GM19328 (cell line): ENCODE measurements around the gene FOSL1.
"Not testable (repeated sequence)": the region's sequence is repeated elsewhere in the genome, so short reads cannot be mapped to it uniquely, and the experiment has no call there.

Experiments
- ATAC-seq: cut with Tn5 transposase; IDR thresholded peaks from one replicate; pipeline ENCODE4 v1.9.1; 2021; ENCODE audit warnings: mild to moderate bottlenecking, moderate library complexity; ENCODE audit not compliant: unreplicated experiment

Gene FOSL1

GRCh38 chr11:65853246-65853979 is 46.8 kb downstream of the FOSL1 start:
- no peak for ATAC-seq

DNA sequence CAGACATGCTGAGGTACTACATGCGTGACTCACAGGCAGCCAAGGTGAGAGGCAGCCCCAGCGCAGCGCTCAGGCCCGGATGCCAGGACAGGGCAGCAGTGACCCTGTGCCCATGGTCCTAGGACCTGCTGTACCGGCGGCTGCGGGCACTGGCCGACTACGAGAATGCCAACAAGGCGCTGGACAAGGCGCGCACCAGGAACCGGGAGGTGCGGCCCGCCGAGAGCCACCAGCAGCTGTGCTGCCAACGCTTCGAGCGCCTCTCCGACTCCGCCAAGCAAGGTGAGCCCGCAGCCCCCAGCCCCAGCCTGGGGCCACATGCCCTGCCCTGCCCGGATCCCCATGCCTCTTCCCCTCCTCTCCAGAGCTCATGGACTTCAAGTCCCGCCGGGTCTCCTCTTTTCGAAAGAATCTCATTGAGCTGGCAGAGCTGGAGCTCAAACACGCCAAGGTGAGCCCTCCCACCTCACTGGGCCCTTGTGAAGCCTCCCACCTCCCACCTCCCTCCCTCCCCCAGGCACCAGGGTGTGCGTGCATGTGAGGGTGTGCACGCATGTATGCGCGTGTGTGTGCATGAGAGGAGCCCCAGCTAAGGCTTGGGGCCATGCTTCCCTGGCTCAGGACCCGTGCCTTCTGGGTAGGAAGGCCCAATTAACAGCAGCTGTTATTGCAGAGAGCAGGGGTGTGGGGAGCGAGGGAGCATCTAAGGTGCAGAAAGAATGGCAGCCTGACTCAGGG is 47.5 kb downstream of the FOSL1 start:
- ATAC-seq = no peak

GRCh38 chr11:65851811-65852507 is 48.2 kb downstream of the FOSL1 start:
- no peak for ATAC-seq

- ATAC-seq = no peak
These were observed 49.1 kb downstream of the FOSL1 start for GRCh38 chr11:65851083-65851579.

GRCh38 chr11:65850217-65851082 is 49.7 kb downstream of the FOSL1 start:
- no peak for ATAC-seq

DNA sequence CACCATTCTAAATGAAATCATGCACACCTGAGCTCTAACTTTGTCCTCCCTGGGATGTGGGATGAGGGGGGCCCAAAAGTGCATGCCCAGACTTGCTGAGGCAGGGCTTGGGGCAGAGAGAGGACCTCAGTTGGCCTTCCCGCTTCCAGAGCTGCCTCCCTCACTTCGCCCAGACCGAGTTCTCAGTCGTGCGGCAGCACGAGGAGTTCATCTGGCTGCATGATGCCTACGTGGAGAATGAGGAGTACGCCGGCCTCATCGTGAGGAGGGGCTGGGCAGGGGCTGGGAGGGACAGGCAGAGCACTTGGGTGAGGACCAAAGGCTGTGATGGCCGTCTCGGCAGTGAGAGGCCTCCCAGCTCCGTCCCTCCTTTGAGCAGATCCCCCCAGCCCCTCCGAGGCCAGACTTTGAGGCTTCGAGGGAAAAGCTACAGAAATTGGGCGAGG is 50.4 kb downstream of the FOSL1 start:
- ATAC-seq = no peak

DNA sequence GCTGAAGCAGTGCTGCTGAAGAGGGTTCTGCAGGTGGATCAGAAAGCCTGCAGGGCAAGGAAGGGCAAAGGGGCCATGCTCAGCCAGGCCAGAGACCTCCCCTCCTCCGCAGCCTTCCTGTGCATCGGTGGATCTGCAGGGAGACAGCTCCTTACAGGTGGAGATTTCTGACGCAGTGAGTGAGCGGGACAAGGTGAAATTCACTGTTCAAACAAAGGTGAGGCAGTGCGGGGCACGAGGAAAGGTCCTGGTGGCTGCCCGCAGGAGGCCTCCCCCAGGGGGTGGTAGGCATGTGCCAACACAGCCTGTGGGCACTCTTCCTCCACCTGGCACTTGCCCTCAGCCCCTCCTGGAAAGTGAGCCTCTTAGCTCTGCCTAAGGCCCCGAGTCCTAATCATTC is 50.8 kb downstream of the FOSL1 start:
- ATAC-seq = no peak

GRCh38 chr11:65848693-65849092 is 51.5 kb downstream of the FOSL1 start:
- not testable (repeated sequence) for ATAC-seq

- ATAC-seq = no peak
These were observed 52.4 kb downstream of the FOSL1 start for GRCh38 chr11:65847746-65848145.

GRCh38 chr11:65844231-65844872 is 55.8 kb downstream of the FOSL1 start:
- no peak for ATAC-seq

DNA sequence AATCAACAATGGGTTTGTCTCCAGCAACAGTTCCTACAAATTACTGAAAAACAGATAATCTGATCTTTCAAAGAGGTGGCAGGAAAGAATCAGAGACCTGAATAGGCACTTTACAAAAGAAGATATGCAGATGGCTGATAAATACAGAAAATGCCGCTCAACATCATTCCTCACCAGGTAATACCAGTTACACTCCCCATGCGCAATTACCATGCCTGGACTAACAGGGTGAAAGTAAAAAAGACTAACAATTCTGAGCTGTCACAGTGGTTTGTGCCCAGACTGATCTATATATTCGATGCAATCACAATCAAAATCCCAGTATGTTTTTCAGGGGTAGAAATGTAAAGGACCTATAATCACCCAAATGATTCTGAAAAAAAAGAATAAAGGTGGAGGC is 56.4 kb downstream of the FOSL1 start:
- no peak for ATAC-seq

DNA sequence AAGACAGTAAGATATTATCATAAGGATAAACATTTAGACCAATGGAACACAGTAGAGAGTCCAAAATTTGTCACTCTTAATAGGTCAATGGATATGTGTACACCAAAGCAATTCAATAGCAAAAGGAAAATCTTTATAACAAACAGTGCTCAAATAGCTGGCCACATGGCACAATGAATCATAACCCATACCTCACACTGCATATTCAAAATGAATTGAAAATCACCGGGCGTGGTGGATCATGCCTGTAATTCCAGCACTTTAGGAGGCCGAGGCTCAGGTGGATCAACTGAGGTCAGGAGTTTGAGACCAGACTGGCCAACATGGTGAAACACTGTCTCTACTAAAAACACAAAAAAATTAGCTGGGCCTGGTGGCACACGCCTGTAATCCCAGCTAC is 58.0 kb downstream of the FOSL1 start:
- no peak for ATAC-seq
